Type B pancreatic cell (in vitro differentiated cells): ENCODE measurements around the gene BST1. TPM values are rescaled to one million over a fixed set of nuclear protein-coding genes. Genes with fewer than 3 reads are reported as not detected.
"Not testable (repeated sequence)": the region's sequence is repeated elsewhere in the genome, so short reads cannot be mapped to it uniquely, and the experiment has no call there.

Experiments used
- DNase-seq: peaks from one replicate; pipeline ENCODE4 v3.0.0; 2021; ENCODE audit warnings: mixed read lengths; ENCODE audit not compliant: unreplicated experiment; ENCODE audit errors: extremely low spot score
- H3K27ac Mint-ChIP-seq: 2 replicates; pipeline ENCODE4 v1.8.0; 2021; ENCODE audit warnings: mild to moderate bottlenecking, mixed read lengths
- H3K27me3 Mint-ChIP-seq: 2 replicates; pipeline ENCODE4 v1.8.0; 2021; ENCODE audit warnings: mixed read lengths
- H3K36me3 Mint-ChIP-seq: 2 replicates; pipeline ENCODE4 v1.8.0; 2021; ENCODE audit warnings: mixed read lengths
- H3K4me1 Mint-ChIP-seq: one replicate; pipeline ENCODE4 v1.8.0; 2021; ENCODE audit warnings: mixed read lengths; ENCODE audit not compliant: unreplicated experiment
- H3K4me3 Mint-ChIP-seq: 2 replicates; pipeline ENCODE4 v1.8.0; 2021; ENCODE audit warnings: mild to moderate bottlenecking, mixed read lengths
- H3K9me3 Mint-ChIP-seq: 2 replicates; pipeline ENCODE4 v1.8.0; 2021; ENCODE audit warnings: mixed read lengths
- CTCF ChIP-seq: fragments of 200-600 bp; sonication (generic); conservative IDR thresholded peaks from 2 replicates; pipeline ENCODE4 v1.5.0; 2021; ENCODE audit warnings: antibody characterized with exemption, mild to moderate bottlenecking
- total RNA-seq: library from RNA; stranded (reverse); gene quantifications from 2 replicates; pipeline ENCODE4 v1.2.1, GENCODE V29; 2021; ENCODE audit warnings: low replicate concordance

BST1 gene
- total RNA-seq, 1 donor from 2014 or later = 0.89 TPM

- Mint-ChIP-seq H3K4me1 (peaks cover 4% of the 10 kb centered on the region), H3K36me3 (no peaks in the 10 kb centered on the region), H3K4me3 (no peak overlapping the region), H3K27ac (no peak overlapping the region), H3K27me3 (no peaks in the 10 kb centered on the region), H3K9me3 (peaks cover 6% of the 10 kb centered on the region)
- no peak for DNase-seq
- peak; percentile 90 for TF ChIP-seq CTCF
Measured at GRCh38 chr4:15729910-15730533, 27.2 kb downstream of the BST1 start.

GRCh38 chr4:15733061-15733460 is 30.2 kb downstream of the BST1 start:
- peaks cover 11% of the 10 kb centered on the region for H3K9me3 Mint-ChIP-seq
- H3K27ac Mint-ChIP-seq, H3K27me3 Mint-ChIP-seq, DNase-seq, H3K36me3 Mint-ChIP-seq, H3K4me3 Mint-ChIP-seq, H3K4me1 Mint-ChIP-seq: not testable (repeated sequence)

GRCh38 chr4:15735536-15735935 is 32.7 kb downstream of the BST1 start:
- H3K4me1 Mint-ChIP-seq = peaks cover 4% of the 10 kb centered on the region
- H3K27ac Mint-ChIP-seq = no peak overlapping the region
- DNase-seq = no peak
- H3K9me3 Mint-ChIP-seq = peaks cover 11% of the 10 kb centered on the region
- H3K4me3 Mint-ChIP-seq = no peak overlapping the region
- TF ChIP-seq CTCF = no peak
- no peaks in the 10 kb centered on the region for H3K27me3 Mint-ChIP-seq
- H3K36me3 Mint-ChIP-seq = no peaks in the 10 kb centered on the region

- H3K4me1 Mint-ChIP-seq = peaks cover 4% of the 10 kb centered on the region
- no peak overlapping the region for H3K27ac Mint-ChIP-seq
- no peaks in the 10 kb centered on the region for H3K27me3 Mint-ChIP-seq
- TF ChIP-seq CTCF = no peak
- peaks cover 11% of the 10 kb centered on the region for H3K9me3 Mint-ChIP-seq
- no peak for DNase-seq
- H3K4me3 Mint-ChIP-seq = no peak overlapping the region
- H3K36me3 Mint-ChIP-seq = no peaks in the 10 kb centered on the region
Measured at GRCh38 chr4:15736514-15737050, 33.7 kb downstream of the BST1 start.

GRCh38 chr4:15737255-15737654 is 34.4 kb downstream of the BST1 start:
- DNase-seq = no peak
- no peaks in the 10 kb centered on the region for H3K27me3 Mint-ChIP-seq

More at GRCh38 chr4:15737255-15737654, 34.4 kb downstream of the BST1 start:
- no peak overlapping the region for H3K27ac Mint-ChIP-seq
- no peaks in the 10 kb centered on the region for H3K36me3 Mint-ChIP-seq
- peaks cover 4% of the 10 kb centered on the region for H3K4me1 Mint-ChIP-seq
- TF ChIP-seq CTCF = no peak
- no peak overlapping the region for H3K4me3 Mint-ChIP-seq
- peaks cover 11% of the 10 kb centered on the region for H3K9me3 Mint-ChIP-seq
